Measurements from ENCODE around the gene JMJD8.

JMJD8 gene

DNA sequence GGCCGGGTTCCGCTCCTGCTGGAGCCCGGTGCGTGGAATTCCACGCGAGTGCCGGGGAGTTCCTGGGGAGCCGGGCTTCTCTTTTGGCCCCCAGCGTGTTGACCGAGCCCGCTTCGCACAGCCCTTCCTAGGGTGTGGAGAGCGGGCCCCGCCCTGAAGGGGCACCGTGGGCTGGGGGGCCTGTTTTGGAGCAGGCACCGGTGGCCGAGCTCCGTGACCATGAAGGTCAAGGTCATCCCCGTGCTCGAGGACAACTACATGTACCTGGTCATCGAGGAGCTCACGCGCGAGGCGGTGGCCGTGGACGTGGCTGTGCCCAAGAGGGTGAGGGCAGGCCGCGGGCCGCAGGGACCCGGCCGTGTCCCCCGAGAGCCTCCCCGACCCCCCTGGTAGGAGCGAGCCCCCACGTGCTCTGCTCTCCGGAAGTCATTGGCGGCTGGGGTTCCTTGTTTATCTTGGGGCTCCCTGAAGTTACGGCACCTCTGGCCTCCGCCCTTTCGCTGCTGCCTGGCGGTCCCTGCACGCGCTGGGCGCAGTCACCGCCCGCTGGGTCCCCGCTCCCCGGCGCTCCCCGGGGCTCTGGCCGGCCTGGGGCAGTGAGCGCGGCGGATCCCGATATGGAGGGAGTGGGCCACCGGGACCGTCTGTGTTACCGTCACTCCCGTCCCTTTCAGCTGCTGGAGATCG lies 43.3 kb upstream of the JMJD8 start (continued):
- TF ChIP-seq, protein P1, sequence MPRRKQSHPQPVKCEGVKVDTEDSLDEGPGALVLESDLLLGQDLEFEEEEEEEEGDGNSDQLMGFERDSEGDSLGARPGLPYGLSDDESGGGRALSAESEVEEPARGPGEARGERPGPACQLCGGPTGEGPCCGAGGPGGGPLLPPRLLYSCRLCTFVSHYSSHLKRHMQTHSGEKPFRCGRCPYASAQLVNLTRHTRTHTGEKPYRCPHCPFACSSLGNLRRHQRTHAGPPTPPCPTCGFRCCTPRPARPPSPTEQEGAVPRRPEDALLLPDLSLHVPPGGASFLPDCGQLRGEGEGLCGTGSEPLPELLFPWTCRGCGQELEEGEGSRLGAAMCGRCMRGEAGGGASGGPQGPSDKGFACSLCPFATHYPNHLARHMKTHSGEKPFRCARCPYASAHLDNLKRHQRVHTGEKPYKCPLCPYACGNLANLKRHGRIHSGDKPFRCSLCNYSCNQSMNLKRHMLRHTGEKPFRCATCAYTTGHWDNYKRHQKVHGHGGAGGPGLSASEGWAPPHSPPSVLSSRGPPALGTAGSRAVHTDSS (tag by site-specific recombination; IDR thresholded peaks at IDR 0.05): no peak
- TF ChIP-seq ZNF202 (tag by site-specific recombination; IDR thresholded peaks at IDR 0.05; ENCODE audit: borderline replicate concordance): no peak
- TF ChIP-seq ZNF623 (tag by site-specific recombination; IDR thresholded peaks at IDR 0.05): no peak
- no peak for TF ChIP-seq ZNF394 (tag by site-specific recombination; IDR thresholded peaks at IDR 0.05; ENCODE audit: borderline replicate concordance)
- TF ChIP-seq, protein P2, sequence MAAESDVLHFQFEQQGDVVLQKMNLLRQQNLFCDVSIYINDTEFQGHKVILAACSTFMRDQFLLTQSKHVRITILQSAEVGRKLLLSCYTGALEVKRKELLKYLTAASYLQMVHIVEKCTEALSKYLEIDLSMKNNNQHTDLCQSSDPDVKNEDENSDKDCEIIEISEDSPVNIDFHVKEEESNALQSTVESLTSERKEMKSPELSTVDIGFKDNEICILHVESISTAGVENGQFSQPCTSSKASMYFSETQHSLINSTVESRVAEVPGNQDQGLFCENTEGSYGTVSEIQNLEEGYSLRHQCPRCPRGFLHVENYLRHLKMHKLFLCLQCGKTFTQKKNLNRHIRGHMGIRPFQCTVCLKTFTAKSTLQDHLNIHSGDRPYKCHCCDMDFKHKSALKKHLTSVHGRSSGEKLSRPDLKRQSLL (tag by site-specific recombination; IDR thresholded peaks at IDR 0.05): no peak
- TF ChIP-seq, protein P3, sequence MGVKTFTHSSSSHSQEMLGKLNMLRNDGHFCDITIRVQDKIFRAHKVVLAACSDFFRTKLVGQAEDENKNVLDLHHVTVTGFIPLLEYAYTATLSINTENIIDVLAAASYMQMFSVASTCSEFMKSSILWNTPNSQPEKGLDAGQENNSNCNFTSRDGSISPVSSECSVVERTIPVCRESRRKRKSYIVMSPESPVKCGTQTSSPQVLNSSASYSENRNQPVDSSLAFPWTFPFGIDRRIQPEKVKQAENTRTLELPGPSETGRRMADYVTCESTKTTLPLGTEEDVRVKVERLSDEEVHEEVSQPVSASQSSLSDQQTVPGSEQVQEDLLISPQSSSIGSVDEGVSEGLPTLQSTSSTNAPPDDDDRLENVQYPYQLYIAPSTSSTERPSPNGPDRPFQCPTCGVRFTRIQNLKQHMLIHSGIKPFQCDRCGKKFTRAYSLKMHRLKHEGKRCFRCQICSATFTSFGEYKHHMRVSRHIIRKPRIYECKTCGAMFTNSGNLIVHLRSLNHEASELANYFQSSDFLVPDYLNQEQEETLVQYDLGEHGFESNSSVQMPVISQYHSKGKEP (tag by site-specific recombination; IDR thresholded peaks at IDR 0.05): no peak
- no peak for TF ChIP-seq MEIS1 (CRISPR knock-in tag; IDR thresholded peaks at IDR 0.05; ENCODE audit: borderline replicate concordance)
- TF ChIP-seq ZNF366 (tag by site-specific recombination; conservative IDR thresholded peaks at IDR 0.05): no peak
- no peak for TF ChIP-seq OVOL3 (tag by site-specific recombination; IDR thresholded peaks at IDR 0.05)
- no peak for TF ChIP-seq ZNF514 (tag by site-specific recombination; IDR thresholded peaks at IDR 0.05)
- no peak for TF ChIP-seq GLI4 (tag by site-specific recombination; IDR thresholded peaks at IDR 0.05)
- 0 out of 2 replicates have a peak, but pooled peaks have one; percentile 33 for TF ChIP-seq ZSCAN16 (tag by site-specific recombination; IDR thresholded peaks at IDR 0.05)
- no peak for TF ChIP-seq ZNF701 (tag by site-specific recombination; IDR thresholded peaks at IDR 0.05)
- no peak for TF ChIP-seq ZNF221 (tag by site-specific recombination; IDR thresholded peaks at IDR 0.05; ENCODE audit: borderline replicate concordance)
- no peak for TF ChIP-seq KLF7 (tag by site-specific recombination; IDR thresholded peaks at IDR 0.05; ENCODE audit: borderline replicate concordance)
- no peak for TF ChIP-seq SETDB1 (IDR thresholded peaks at IDR 0.05; ENCODE audit: insufficient read length, low read length)
- no peak for TF ChIP-seq ZNF747 (tag by site-specific recombination; IDR thresholded peaks at IDR 0.05)
- TF ChIP-seq, protein P4, sequence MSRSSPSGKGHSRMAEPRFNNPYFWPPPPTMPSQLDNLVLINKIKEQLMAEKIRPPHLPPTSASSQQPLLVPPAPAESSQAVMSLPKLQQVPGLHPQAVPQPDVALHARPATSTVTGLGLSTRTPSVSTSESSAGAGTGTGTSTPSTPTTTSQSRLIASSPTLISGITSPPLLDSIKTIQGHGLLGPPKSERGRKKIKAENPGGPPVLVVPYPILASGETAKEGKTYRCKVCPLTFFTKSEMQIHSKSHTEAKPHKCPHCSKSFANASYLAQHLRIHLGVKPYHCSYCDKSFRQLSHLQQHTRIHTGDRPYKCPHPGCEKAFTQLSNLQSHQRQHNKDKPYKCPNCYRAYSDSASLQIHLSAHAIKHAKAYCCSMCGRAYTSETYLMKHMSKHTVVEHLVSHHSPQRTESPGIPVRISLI (tag by site-specific recombination; IDR thresholded peaks at IDR 0.05): no peak
- TF ChIP-seq ZNF549 (tag by site-specific recombination; IDR thresholded peaks at IDR 0.05): no peak
- TF ChIP-seq GLIS1 (tag by site-specific recombination; IDR thresholded peaks at IDR 0.05): no peak
- no peak for TF ChIP-seq SP2 (tag by site-specific recombination; IDR thresholded peaks at IDR 0.05)
- TF ChIP-seq, protein P5, sequence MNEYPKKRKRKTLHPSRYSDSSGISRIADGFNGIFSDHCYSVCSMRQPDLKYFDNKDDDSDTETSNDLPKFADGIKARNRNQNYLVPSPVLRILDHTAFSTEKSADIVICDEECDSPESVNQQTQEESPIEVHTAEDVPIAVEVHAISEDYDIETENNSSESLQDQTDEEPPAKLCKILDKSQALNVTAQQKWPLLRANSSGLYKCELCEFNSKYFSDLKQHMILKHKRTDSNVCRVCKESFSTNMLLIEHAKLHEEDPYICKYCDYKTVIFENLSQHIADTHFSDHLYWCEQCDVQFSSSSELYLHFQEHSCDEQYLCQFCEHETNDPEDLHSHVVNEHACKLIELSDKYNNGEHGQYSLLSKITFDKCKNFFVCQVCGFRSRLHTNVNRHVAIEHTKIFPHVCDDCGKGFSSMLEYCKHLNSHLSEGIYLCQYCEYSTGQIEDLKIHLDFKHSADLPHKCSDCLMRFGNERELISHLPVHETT (tag by site-specific recombination; IDR thresholded peaks at IDR 0.05): no peak
- TF ChIP-seq, protein P6, sequence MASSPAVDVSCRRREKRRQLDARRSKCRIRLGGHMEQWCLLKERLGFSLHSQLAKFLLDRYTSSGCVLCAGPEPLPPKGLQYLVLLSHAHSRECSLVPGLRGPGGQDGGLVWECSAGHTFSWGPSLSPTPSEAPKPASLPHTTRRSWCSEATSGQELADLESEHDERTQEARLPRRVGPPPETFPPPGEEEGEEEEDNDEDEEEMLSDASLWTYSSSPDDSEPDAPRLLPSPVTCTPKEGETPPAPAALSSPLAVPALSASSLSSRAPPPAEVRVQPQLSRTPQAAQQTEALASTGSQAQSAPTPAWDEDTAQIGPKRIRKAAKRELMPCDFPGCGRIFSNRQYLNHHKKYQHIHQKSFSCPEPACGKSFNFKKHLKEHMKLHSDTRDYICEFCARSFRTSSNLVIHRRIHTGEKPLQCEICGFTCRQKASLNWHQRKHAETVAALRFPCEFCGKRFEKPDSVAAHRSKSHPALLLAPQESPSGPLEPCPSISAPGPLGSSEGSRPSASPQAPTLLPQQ (tag by site-specific recombination; IDR thresholded peaks at IDR 0.05): no peak
- TF ChIP-seq ZNF404 (tag by site-specific recombination; IDR thresholded peaks at IDR 0.05): no peak
- no peak for TF ChIP-seq ZNF776 (tag by site-specific recombination; IDR thresholded peaks at IDR 0.05; ENCODE audit: borderline replicate concordance)
- TF ChIP-seq ZNF660 (tag by site-specific recombination; IDR thresholded peaks at IDR 0.05): no peak
- TF ChIP-seq, protein P7, sequence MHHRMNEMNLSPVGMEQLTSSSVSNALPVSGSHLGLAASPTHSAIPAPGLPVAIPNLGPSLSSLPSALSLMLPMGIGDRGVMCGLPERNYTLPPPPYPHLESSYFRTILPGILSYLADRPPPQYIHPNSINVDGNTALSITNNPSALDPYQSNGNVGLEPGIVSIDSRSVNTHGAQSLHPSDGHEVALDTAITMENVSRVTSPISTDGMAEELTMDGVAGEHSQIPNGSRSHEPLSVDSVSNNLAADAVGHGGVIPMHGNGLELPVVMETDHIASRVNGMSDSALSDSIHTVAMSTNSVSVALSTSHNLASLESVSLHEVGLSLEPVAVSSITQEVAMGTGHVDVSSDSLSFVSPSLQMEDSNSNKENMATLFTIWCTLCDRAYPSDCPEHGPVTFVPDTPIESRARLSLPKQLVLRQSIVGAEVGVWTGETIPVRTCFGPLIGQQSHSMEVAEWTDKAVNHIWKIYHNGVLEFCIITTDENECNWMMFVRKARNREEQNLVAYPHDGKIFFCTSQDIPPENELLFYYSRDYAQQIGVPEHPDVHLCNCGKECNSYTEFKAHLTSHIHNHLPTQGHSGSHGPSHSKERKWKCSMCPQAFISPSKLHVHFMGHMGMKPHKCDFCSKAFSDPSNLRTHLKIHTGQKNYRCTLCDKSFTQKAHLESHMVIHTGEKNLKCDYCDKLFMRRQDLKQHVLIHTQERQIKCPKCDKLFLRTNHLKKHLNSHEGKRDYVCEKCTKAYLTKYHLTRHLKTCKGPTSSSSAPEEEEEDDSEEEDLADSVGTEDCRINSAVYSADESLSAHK (tag by site-specific recombination; IDR thresholded peaks at IDR 0.05): no peak
- no peak for TF ChIP-seq ZNF248 (tag by site-specific recombination; IDR thresholded peaks at IDR 0.05)
- TF ChIP-seq ZFP3 (tag by site-specific recombination; IDR thresholded peaks at IDR 0.05; ENCODE audit: low read depth): no peak
- TF ChIP-seq ZNF146 (tag by site-specific recombination; IDR thresholded peaks at IDR 0.05): no peak

All from HEK293 (cell line).